BLaER1 (cell line): ENCODE data around the gene THUMPD2.
"Not testable (repeated sequence)": the region's sequence is repeated elsewhere in the genome, so short reads cannot be mapped to it uniquely, and the experiment has no call there.

Experiments used
- H3K27ac ChIP-seq: shearing (Covaris generic); formaldehyde crosslinking; 2 replicates; pipeline ENCODE4 v1.8.1; 2022
- H3K27me3 ChIP-seq: shearing (Covaris generic); formaldehyde crosslinking; 2 replicates; pipeline ENCODE4 v1.8.1; 2022
- H3K36me3 ChIP-seq: shearing (Covaris generic); formaldehyde crosslinking; 2 replicates; pipeline ENCODE4 v1.8.1; 2022
- H3K4me1 ChIP-seq: shearing (Covaris generic); formaldehyde crosslinking; 2 replicates; pipeline ENCODE4 v1.8.1; 2022
- H3K4me2 ChIP-seq: shearing (Covaris generic); formaldehyde crosslinking; 2 replicates; pipeline ENCODE4 v1.8.1; 2022
- H3K4me3 ChIP-seq: shearing (Covaris generic); formaldehyde crosslinking; 2 replicates; pipeline ENCODE4 v1.8.1; 2022
- H3K9ac ChIP-seq: shearing (Covaris generic); formaldehyde crosslinking; 2 replicates; pipeline ENCODE4 v1.8.1; 2022
- H3K9me3 ChIP-seq: shearing (Covaris generic); formaldehyde crosslinking; 2 replicates; pipeline ENCODE4 v1.8.1; 2022
- H4K20me1 ChIP-seq: shearing (Covaris generic); formaldehyde crosslinking; 2 replicates; pipeline ENCODE4 v1.8.1; 2022
- Cebpa-rat ChIP-seq: shearing (Covaris generic); IDR thresholded peaks from 2 replicates; pipeline ENCODE4 v1.8.1; 2022

The THUMPD2 gene, protein sequence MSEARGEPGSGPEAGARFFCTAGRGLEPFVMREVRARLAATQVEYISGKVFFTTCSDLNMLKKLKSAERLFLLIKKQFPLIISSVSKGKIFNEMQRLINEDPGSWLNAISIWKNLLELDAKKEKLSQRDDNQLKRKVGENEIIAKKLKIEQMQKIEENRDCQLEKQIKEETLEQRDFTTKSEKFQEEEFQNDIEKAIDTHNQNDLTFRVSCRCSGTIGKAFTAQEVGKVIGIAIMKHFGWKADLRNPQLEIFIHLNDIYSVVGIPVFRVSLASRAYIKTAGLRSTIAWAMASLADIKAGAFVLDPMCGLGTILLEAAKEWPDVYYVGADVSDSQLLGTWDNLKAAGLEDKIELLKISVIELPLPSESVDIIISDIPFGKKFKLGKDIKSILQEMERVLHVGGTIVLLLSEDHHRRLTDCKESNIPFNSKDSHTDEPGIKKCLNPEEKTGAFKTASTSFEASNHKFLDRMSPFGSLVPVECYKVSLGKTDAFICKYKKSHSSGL

DNA sequence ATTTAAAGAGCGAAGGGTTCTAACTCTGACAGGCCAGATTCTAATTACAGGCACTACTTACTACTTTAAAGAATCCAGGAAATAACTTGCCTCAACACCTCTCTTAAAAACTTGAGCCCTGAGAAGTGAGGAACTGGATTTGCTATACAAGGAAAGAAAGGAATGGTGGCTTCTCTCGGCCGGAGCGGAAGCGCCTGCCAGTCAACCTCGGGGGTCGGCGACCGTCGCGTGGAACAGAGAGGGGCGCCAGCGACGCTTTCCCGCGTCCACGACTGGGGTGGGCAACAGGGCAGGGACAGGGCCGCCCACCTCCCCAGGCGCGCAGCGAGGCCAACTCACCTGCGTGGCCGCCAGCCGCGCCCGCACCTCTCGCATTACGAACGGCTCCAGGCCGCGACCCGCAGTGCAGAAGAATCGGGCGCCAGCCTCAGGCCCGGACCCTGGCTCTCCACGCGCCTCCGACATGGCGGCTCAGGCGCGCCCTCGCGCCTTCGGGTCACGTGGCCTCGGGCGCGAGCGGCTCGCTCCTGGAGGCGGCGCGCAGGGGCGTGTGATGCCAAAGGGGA, at the start of gene THUMPD2:
Gene THUMPD2 (minus strand): TSS at position 484 of the 566 bp plus-strand sequence. CDS start 19 bp downstream, at position 465.
- Histone ChIP-seq H3K9ac (peak within 1 kb of the TSS; percentile 94), H3K4me3 (peak within 1 kb of the TSS; percentile 81), H3K27ac (peak within 1 kb of the TSS; percentile 95), H3K9me3 (peaks cover 7% of the 10 kb centered on the region; the same call in 1 of the 2 replicates), H3K4me1 (peaks cover 57% of the 10 kb centered on the region), H3K27me3 (no peaks in the 10 kb centered on the region), H3K36me3 (peaks cover 21% of the 10 kb centered on the region), H3K4me2 (peak within 1 kb of the TSS; percentile 77), H4K20me1 (peaks cover 19% of the 10 kb centered on the region)
- TF ChIP-seq Cebpa-rat: no peak

DNA sequence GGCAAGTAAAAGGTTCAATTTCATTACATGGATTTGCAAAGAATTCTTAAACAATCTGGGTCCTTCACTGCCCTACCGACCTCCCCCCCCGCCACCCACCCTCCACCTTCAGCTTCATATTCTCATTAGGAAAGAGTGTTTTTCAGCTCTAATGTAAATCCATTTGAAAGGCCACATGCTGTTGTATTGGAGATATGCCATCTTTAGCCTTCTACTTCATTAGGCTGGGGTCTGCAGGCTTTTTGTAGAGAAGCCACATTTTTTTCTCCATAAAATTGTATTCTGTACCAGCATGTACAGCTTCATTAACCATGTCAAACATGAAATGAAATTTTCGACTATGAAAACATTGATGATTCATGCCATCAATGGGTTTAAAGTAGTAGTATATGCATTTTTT, 42.8 kb upstream of the THUMPD2 start:
- H3K9me3 ChIP-seq: no peaks in the 10 kb centered on the region
- no peak for TF ChIP-seq Cebpa-rat

DNA sequence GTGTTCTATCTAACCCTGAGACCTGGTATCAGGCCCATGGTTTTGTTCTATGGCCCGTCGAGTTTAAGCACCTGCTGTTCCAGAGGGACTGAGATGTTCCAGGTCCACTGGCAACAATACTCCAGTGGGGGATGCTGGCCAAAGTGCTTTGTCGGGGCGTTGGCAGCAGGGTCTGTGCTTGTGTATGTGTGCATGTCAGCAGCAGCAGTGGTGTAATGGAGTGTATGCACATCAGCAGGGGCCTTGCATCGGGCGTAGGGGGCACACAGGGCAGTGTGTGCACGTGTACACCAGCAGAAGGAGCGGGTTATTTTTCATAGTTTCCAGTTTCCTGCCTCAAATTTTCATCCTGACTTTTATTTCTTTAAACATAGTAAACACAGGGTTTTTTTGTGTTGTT, 37.8 kb upstream of the THUMPD2 start:
- no peaks in the 10 kb centered on the region for H4K20me1 ChIP-seq
- no peak overlapping the region for H3K27ac ChIP-seq
- no peak overlapping the region for H3K4me2 ChIP-seq
- H3K9ac ChIP-seq: no peak overlapping the region
- TF ChIP-seq Cebpa-rat: no peak
- no peaks in the 10 kb centered on the region for H3K36me3 ChIP-seq
- H3K4me1 ChIP-seq: no peaks in the 10 kb centered on the region
- H3K9me3 ChIP-seq: peaks cover 27% of the 10 kb centered on the region
- H3K4me3 ChIP-seq: no peak overlapping the region
- no peaks in the 10 kb centered on the region for H3K27me3 ChIP-seq

More for the DNA sequence above, 42.8 kb upstream of the THUMPD2 start:
- no peak overlapping the region for H3K4me3 ChIP-seq
- no peak overlapping the region for H3K4me2 ChIP-seq
- H3K36me3 ChIP-seq: no peaks in the 10 kb centered on the region
- no peak overlapping the region for H3K27ac ChIP-seq
- no peaks in the 10 kb centered on the region for H3K4me1 ChIP-seq
- no peaks in the 10 kb centered on the region for H4K20me1 ChIP-seq
- no peaks in the 10 kb centered on the region for H3K27me3 ChIP-seq
- no peak overlapping the region for H3K9ac ChIP-seq

DNA sequence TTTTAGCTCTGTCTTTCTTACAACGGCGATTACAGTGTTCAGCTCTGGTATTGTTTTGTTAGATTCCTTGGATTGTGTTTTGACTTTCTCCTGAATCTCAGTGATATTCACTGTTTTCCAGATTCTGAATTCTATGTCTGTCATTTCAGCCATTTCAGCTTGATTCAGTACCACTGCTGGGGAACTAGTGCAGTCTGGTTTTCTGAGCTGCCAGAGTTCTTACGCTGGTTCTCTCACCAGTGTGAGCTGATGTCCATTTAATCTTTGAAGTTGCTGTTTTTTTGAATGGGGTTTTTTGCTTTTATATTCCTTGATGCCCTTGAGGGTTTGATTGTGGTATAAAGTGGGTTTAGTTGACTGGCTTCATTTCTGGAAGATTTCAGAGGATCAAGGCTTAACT, 37.4 kb upstream of the THUMPD2 start:
- no peaks in the 10 kb centered on the region for H4K20me1 ChIP-seq
- H3K4me2 ChIP-seq: no peak overlapping the region
- H3K9me3 ChIP-seq: peaks cover 27% of the 10 kb centered on the region
- TF ChIP-seq Cebpa-rat: no peak
- H3K4me1 ChIP-seq: no peaks in the 10 kb centered on the region
- H3K36me3 ChIP-seq: no peaks in the 10 kb centered on the region
- no peak overlapping the region for H3K4me3 ChIP-seq
- no peak overlapping the region for H3K9ac ChIP-seq
- no peaks in the 10 kb centered on the region for H3K27me3 ChIP-seq
- no peak overlapping the region for H3K27ac ChIP-seq

DNA sequence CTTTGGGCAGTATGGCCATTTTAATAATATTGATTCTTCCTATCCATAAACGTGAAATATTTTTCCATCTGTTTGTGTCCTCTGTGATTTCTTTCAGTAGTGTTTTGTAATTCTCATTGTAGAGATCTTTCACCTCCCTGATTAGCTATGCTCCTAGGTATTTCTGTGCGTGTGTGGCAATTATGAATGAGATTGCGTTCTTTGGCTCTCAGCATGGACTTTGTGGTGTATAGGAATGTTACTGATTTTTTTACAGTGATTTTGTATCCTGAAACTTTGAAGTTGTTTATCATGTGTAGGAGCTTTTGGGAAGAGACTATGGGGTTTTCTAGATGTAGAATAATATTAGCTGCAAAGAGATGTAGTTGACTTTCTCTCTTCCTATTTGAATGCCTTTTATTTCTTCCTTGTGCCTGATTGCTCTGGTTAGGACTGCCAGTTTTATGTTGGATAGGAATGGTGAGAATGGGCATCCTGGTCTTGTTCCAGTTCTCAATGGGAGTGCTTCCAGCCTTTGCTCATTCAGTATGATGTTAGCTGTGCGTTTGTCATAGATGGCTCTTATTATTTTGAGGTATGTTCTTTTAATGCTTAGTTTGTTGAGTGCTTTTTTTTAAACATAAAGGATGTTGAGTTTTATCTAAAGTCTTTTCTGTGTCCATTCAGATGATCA, 27.0 kb upstream of the THUMPD2 start:
- peaks cover 8% of the 10 kb centered on the region for H3K4me1 ChIP-seq
- no peaks in the 10 kb centered on the region for H3K27me3 ChIP-seq
- H3K36me3 ChIP-seq: no peaks in the 10 kb centered on the region
- no peaks in the 10 kb centered on the region for H4K20me1 ChIP-seq
- peaks cover 43% of the 10 kb centered on the region for H3K9me3 ChIP-seq
- TF ChIP-seq Cebpa-rat: no peak
- no peak overlapping the region for H3K27ac ChIP-seq
- H3K9ac ChIP-seq: no peak overlapping the region
- H3K4me2 ChIP-seq: no peak overlapping the region
- H3K4me3 ChIP-seq: no peak overlapping the region

DNA sequence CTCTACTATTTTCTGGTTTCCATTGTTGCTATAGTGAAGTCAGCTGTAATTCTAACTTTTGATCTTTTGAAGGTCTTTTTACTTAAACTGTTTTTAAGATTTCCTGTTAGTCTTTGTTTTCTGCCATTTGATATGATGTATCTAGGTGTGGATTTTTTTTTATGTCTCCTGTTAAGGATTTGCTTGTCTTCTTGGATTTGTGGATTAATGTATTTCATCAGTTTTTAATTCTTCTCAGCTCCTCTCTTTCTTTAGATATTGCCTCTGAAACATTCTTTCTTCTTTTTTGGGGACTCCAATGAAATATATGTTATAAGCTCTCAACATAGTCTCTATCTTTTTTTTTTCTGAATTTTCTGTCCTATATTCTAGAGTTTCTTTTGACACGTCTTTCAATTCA, 24.8 kb upstream of the THUMPD2 start:
- H3K4me2 ChIP-seq: no peak overlapping the region
- H3K9me3 ChIP-seq: peaks cover 43% of the 10 kb centered on the region
- H3K27ac ChIP-seq: no peak overlapping the region
- H4K20me1 ChIP-seq: no peaks in the 10 kb centered on the region
- no peak for TF ChIP-seq Cebpa-rat
- no peaks in the 10 kb centered on the region for H3K36me3 ChIP-seq
- no peak overlapping the region for H3K9ac ChIP-seq
- no peak overlapping the region for H3K4me3 ChIP-seq
- no peaks in the 10 kb centered on the region for H3K27me3 ChIP-seq
- H3K4me1 ChIP-seq: peaks cover 8% of the 10 kb centered on the region

DNA sequence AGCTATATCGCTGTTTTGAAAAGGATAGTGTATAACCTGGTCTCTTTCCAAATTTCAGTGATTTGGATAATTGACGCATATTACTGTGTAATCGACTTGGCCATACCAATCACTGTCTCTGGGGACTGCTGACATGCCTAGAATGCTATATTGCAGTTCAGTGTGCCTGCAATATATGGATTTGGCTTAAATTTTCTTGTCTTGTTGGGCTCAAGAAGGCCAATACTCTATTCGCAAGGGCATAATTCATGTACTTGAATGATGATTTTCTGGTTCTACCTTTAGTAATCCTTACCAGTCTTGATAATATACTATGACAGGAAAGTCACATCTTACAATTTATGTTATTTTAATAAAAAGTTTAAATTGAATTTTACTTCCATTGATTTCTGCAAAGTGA, 21.7 kb upstream of the THUMPD2 start:
- peaks cover 33% of the 10 kb centered on the region for H3K9me3 ChIP-seq
- H3K27me3 ChIP-seq: no peaks in the 10 kb centered on the region
- H3K4me1 ChIP-seq: peaks cover 8% of the 10 kb centered on the region
- H3K36me3 ChIP-seq: no peaks in the 10 kb centered on the region
- no peak overlapping the region for H3K9ac ChIP-seq
- H3K27ac ChIP-seq: no peak overlapping the region
- no peaks in the 10 kb centered on the region for H4K20me1 ChIP-seq
- no peak overlapping the region for H3K4me3 ChIP-seq
- no peak for TF ChIP-seq Cebpa-rat
- H3K4me2 ChIP-seq: no peak overlapping the region

DNA sequence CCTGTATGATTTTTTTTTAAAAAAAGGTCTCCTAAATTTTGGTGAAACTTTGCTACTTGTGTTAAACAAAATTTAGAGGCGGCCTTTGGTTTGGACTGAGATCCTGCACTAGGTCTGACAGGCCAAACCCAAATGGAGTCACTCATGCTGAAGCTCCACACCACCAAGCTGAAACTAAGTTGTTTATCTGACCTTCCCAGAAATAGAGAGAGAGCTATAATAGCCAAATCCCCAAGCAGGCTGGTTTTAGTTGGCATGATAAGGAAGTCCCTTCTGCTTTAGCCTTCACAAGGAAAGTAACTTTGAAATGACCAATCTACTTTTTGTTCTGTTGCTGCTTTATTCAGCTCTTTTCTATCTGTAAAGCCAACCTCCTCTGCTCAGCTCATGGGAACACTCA, 17.1 kb upstream of the THUMPD2 start:
- Histone ChIP-seq H3K27ac (no peak overlapping the region), H3K9ac (no peak overlapping the region), H3K4me3 (no peak overlapping the region), H3K4me1 (no peaks in the 10 kb centered on the region), H3K27me3 (no peaks in the 10 kb centered on the region), H4K20me1 (no peaks in the 10 kb centered on the region), H3K36me3 (no peaks in the 10 kb centered on the region), H3K4me2 (no peak overlapping the region), H3K9me3 (peaks cover 12% of the 10 kb centered on the region)
- TF ChIP-seq Cebpa-rat: no peak

DNA sequence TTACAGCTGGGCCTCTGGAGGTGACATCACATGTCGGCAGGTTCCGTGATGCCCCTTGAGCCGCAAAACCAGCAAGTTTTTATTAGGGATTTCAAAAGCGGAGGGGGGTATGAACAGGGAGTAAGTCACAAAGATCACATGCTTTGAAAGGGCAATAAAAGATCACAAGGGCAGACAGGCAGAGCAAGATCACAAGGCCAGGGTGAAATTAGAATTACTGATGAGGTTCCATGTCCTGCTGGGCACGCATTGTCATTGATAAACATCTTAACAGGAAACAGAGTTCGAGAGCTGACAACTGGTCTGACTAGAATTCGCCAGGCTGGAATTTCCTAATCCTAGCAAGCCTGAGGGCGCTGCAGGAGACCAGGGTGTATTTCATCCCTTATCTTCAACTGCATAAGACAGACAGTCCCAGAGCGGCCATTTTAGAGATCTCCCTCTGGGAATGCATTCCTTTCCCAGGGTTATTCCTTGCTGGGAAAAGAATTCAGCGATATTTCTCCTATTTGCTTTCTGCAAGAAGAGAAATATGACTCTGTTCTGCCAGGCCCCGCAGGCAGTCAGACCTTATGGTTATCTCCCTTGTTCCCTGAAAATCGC, 11.3 kb upstream of the THUMPD2 start:
- H3K4me1 ChIP-seq, H3K4me3 ChIP-seq, H3K4me2 ChIP-seq, H3K36me3 ChIP-seq, H3K27ac ChIP-seq, H4K20me1 ChIP-seq, H3K9ac ChIP-seq, H3K27me3 ChIP-seq: not testable (repeated sequence)
- H3K9me3 ChIP-seq: peaks cover 32% of the 10 kb centered on the region
